K562 (cell line): Measurements from ENCODE around the gene PPP1CA. TPM values are rescaled to one million over a fixed set of nuclear protein-coding genes. Genes with fewer than 3 reads are reported as not detected.

ENCODE experiments used
- ATAC-seq: fragments of 200-7000 bp; cut with Tn5 transposase; 3 replicates; pipeline ENCODE4 v1.9.1; 2020; ENCODE audit warnings: moderate library complexity
- BruUV-seq: library from RNA; stranded (reverse); fragments of 400-500 nt; replicated peaks from 2 replicates; lab custom pipeline; 2021; lab: Mats Ljungman, UMichigan
- CTCF ChIA-PET: fragments of 300-600 bp; formaldehyde crosslinking; extraction: SDS; loops from one replicate; lab custom pipeline; 2021; ENCODE audit warnings: low intra/inter-chr PET ratio; lab: Yijun Ruan, JAX
- POLR2A ChIA-PET: fragments of 300-600, 350-650 bp; sonication (Branson Sonifier 250); formaldehyde crosslinking; extraction: SDS; loops from one replicate; lab custom pipeline; 2021; ENCODE audit warnings: antibody characterized with exemption, inconsistent platforms; lab: Yijun Ruan, JAX
- DNase-seq, 4 experiments: peaks; one replicate each; pipeline versions ENCODE4 v3.0.0 to v3.0.0-alpha.2; 2011 to 2018; ENCODE audit warnings: low spot score in 3 of 4, mixed read lengths in 3 of 4; ENCODE audit errors: extremely low read depth in 1 of 4
- FAIRE-seq: peaks from 2 replicates; lab custom pipeline; 2011; peaks lifted over from hg19 to GRCh38; lab: Jason Lieb, UNC
- H2AFZ ChIP-seq: 2 replicates; pipeline ENCODE4 v1.6.0; 2011; ENCODE audit warnings: low read depth, low read length, control low read depth, inconsistent platforms
- H3K27ac ChIP-seq: fragments of 200-600 bp; 3 replicates; pipeline ENCODE4 v1.8.0; 2011; ENCODE audit warnings: low read depth, mild to moderate bottlenecking, control low read depth, inconsistent platforms, low read length, moderate library complexity, mixed read lengths; ENCODE audit errors: extremely low read depth
- H3K27me3 ChIP-seq, 2 experiments: fragments of 300-600 bp in 1 of 2; 2 replicates in 1 of 2; 3 replicates in 1 of 2; pipeline versions ENCODE4 v1.6.0 to v1.8.0; 2011; ENCODE audit warnings: inconsistent platforms in 2 of 2, low read length in 2 of 2, mild to moderate bottlenecking in 1 of 2, mixed read lengths in 1 of 2, moderate library complexity in 1 of 2; ENCODE audit not compliant: control insufficient read depth in 2 of 2, insufficient read depth in 2 of 2
- H3K36me3 ChIP-seq: fragments of 300-600 bp; 3 replicates; pipeline ENCODE4 v1.8.0; 2011; ENCODE audit warnings: mild to moderate bottlenecking, low read length, inconsistent platforms; ENCODE audit not compliant: control insufficient read depth, insufficient read depth
- H3K4me1 ChIP-seq, 2 experiments: fragments of 200-600 bp in 1 of 2; replicated peaks in 1 of 2; 2 replicates in 1 of 2; 3 replicates in 1 of 2; pipeline versions ENCODE4 v1.5.1 to v1.8.0; 2011; ENCODE audit warnings: inconsistent platforms in 2 of 2, low read length in 2 of 2, mild to moderate bottlenecking in 1 of 2, mixed read lengths in 1 of 2, moderate library complexity in 1 of 2; ENCODE audit not compliant: control insufficient read depth in 2 of 2, insufficient read depth in 2 of 2
- H3K4me2 ChIP-seq: 2 replicates; pipeline ENCODE4 v1.6.1; 2011; ENCODE audit warnings: low read length, control low read depth, inconsistent platforms, mixed read lengths; ENCODE audit not compliant: insufficient read depth
- H3K4me3 ChIP-seq: fragments of 200-600 bp; sonication (generic), shearing (Covaris generic); 2 replicates; pipeline ENCODE4 v1.5.1; 2016; ENCODE audit warnings: control low read depth, inconsistent platforms
- H3K79me2 ChIP-seq: fragments of 200-600 bp; 3 replicates; pipeline ENCODE4 v1.8.0; 2011; ENCODE audit warnings: low read length, inconsistent platforms; ENCODE audit not compliant: control insufficient read depth, insufficient read depth
- H3K9ac ChIP-seq, 2 experiments: 2 replicates each; pipeline versions ENCODE4 v1.6.0 to v1.6.1; 2011; ENCODE audit warnings: low read depth in 2 of 2, low read length in 2 of 2, control low read depth in 1 of 2, inconsistent platforms in 1 of 2, mild to moderate bottlenecking in 1 of 2, mixed read lengths in 1 of 2; ENCODE audit not compliant: insufficient read depth in 1 of 2
- H3K9me1 ChIP-seq: one replicate; pipeline ENCODE4 v1.6.0; 2011; ENCODE audit warnings: inconsistent platforms, mild to moderate bottlenecking, low read length, moderate library complexity; ENCODE audit not compliant: control insufficient read depth, insufficient read depth
- H3K9me3 ChIP-seq: replicated peaks from 2 replicates; pipeline ENCODE4 v1.5.1; 2011; ENCODE audit warnings: low read depth, low read length, inconsistent platforms; ENCODE audit not compliant: control insufficient read depth, insufficient read depth
- H4K20me1 ChIP-seq: replicated peaks from 2 replicates; pipeline ENCODE4 v1.6.1; 2011; ENCODE audit warnings: low read length, inconsistent platforms, mixed read lengths; ENCODE audit not compliant: control insufficient read depth, insufficient read depth
- BRCA1 ChIP-seq, 2 experiments: fragments of 450-650 bp in 1 of 2; sonication (generic) in 1 of 2; formaldehyde crosslinking in 1 of 2; IDR thresholded peaks; 2 replicates each; pipeline versions ENCODE4 v1.5.0 to v1.6.1; 2017 to 2020; ENCODE audit warnings: mild to moderate bottlenecking in 1 of 2, missing genetic modification reagents in 1 of 2
- ETV6 ChIP-seq, 3 experiments: fragments of 150-350 bp in 1 of 3; sonication (generic) in 1 of 3; formaldehyde crosslinking in 1 of 3; IDR thresholded peaks; 2 replicates each; pipeline versions ENCODE4 v1.6.1 to v1.8.0; 2014 to 2022; ENCODE audit warnings: borderline replicate concordance in 2 of 3, low read depth in 2 of 3, antibody characterized with exemption in 1 of 3, low read length in 1 of 3, mild to moderate bottlenecking in 1 of 3, missing genetic modification reagents in 1 of 3
- POLR2A ChIP-seq: fragments of 450-650 bp; conservative IDR thresholded peaks from 2 replicates; pipeline ENCODE4 v1.6.1; 2016
- POLR2G ChIP-seq: fragments of 200-400 bp; formaldehyde crosslinking; IDR thresholded peaks from 2 replicates; pipeline ENCODE4 v1.6.1; 2017; ENCODE audit warnings: low read depth, mild to moderate bottlenecking, antibody characterized with exemption, low read length, moderate library complexity
- RBFOX2 ChIP-seq: fragments of 200-400 bp; formaldehyde crosslinking; IDR thresholded peaks from 2 replicates; pipeline ENCODE4 v1.6.1; 2017; ENCODE audit warnings: low read depth, mild to moderate bottlenecking, low read length, moderate library complexity
- STAT5A ChIP-seq: IDR thresholded peaks from 2 replicates; pipeline ENCODE4 v1.6.1; 2012; ENCODE audit warnings: low read length, inconsistent platforms, borderline replicate concordance
- ZNF695 ChIP-seq: fragments of 450-650 bp; formaldehyde crosslinking; IDR thresholded peaks from 2 replicates; pipeline ENCODE4 v1.4.0; 2020; ENCODE audit warnings: mild to moderate bottlenecking, moderate library complexity
- WGBS: fragments of 100-300 bp; shearing (Covaris generic); methylation state at CpG from one replicate; pipeline ENCODE4 v1.1.6; 2016; ENCODE audit warnings: low coverage, mixed read lengths; ENCODE audit not compliant: insufficient coverage; ENCODE audit errors: missing lambda C conversion rate; 5-methylcytosine and 5-hydroxymethylcytosine counted together
- in situ Hi-C: fragments of 300-500 bp; cut with MboI; formaldehyde crosslinking; loops from 4 replicates; pipeline ENCODE4 v1.15.0; 2018; ENCODE audit warnings: inconsistent platforms, mixed read lengths
- intact Hi-C: fragments of 100-400 bp; cut with micrococcal nuclease; formaldehyde crosslinking; loops from 2 replicates; pipeline ENCODE4 v1.14.2; 2022
- polyA plus RNA-seq, 8 experiments: library from polyadenylated mRNA; depleted of rRNA in 4 of 8; stranded (reverse) in 5 of 8; unstranded in 3 of 8; fragments of >200 nt; fragmentation: Nextera tagmentation in 2 of 8; fragmentation: Illumina TruSeq in 1 of 8; extraction: Ambion mirVana in 2 of 8; extraction: Trizol in 1 of 8; gene quantifications; 2 replicates each; pipeline versions ENCODE4 v1.2.1 to v1.2.3, GENCODE V29; 2011 to 2014; ENCODE audit warnings: inconsistent platforms in 1 of 8, missing spikeins in 1 of 8
- total RNA-seq, 7 experiments: library from RNA; depleted of rRNA in 6 of 7; stranded (reverse); fragments of >200 nt in 6 of 7; fragmentation: Illumina TruSeq in 2 of 7; extraction: Trizol in 2 of 7; gene quantifications; 2 replicates each; pipeline versions ENCODE4 v1.2.1 to v1.2.3, GENCODE V29; 2011 to 2021; ENCODE audit warnings: low replicate concordance in 1 of 7

Gene PPP1CA
- total and polyA plus RNA-seq, 9 of the 15 experiments (the other 6 are each of a cell fraction or from before 2014, with no cell fraction given): 18.2 to 242 (median 188) TPM

DNA sequence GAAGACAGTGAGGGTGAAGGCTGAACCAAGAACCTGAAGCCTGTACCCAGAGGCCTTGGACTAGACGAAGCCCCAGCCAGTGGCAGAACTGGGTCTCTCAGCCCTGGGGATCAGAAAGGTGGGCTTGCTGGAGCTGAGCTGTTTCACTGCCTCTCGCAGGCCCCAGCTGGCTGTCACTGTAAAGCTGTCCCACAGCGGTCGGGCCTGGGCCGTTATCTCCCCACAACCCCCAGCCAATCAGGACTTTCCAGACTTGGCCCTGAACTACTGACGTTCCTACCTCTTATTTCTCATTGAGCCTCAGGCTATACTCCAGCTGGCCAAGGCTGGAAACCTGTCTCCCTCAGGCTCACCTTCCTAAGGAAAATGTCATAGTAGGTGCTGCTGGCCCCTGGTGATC, 4.1 kb downstream of the PPP1CA start (continued):
- TF ChIP-seq ETV6 (IDR thresholded peaks at IDR 0.05; ENCODE audit: borderline replicate concordance in 1 of 2, low read depth in 2 of 2, low read length in 1 of 2) (no peak), ETV6 (CRISPR knock-in tag; IDR thresholded peaks at IDR 0.05; ENCODE audit: borderline replicate concordance) (no peak), ZNF695 (CRISPR knock-in tag) (no peak)
- TF ChIP-seq, all 486 proteins: peak for 12

- Histone ChIP-seq H2AFZ (no peak overlapping the region), H3K36me3 (peaks cover 69% of the 10 kb centered on the region), H3K27ac (0 out of 3 replicates have a peak overlapping the region, but pooled peaks have one; percentile 16), H3K9me1 (peaks cover 3% of the 10 kb centered on the region), H4K20me1 (peaks cover 4% of the 10 kb centered on the region; the same call in 1 of the 2 replicates), H3K27me3 (no peaks in the 10 kb centered on the region), H3K9ac (peak overlapping the region in 1 of 2 experiments; percentile 71; a peak in 1 of 4 replicates), H3K79me2 (peaks cover 33% of the 10 kb centered on the region), H3K4me3 (no peak overlapping the region), H3K4me2 (no peak overlapping the region), H3K9me3 (no peaks in the 10 kb centered on the region), H3K4me1 (peaks cover 15 to 77% of the 10 kb centered on the region in 2 experiments; a peak in 4 of 5 replicates)
- ATAC-seq (no peak), FAIRE-seq (no peak), DNase-seq (peak in 1 of 4 experiments; percentile 12)
- TF ChIP-seq RBFOX2 (peak; percentile 70), POLR2G (peak; percentile 76), BRCA1 (IDR thresholded peaks at IDR 0.05) (no peak), BRCA1 (CRISPR knock-in tag; IDR thresholded peaks at IDR 0.05) (no peak), STAT5A (no peak), POLR2A (peak; percentile 18; the same call in 1 of the 2 replicates)
- 81% methylated on average over 12 of the region's 13 CpGs for WGBS
- CTCF ChIA-PET: no interaction called here
- BruUV-seq: no TSS peak
- POLR2A ChIA-PET: interaction anchor here (0.7 to 1.4 kb wide), 6 partner anchors 14 to 182 kb away, joined by 3 to 5 read pairs (median 4); partner anchors contain the start of gene POLD4
- intact Hi-C loops (no loop called here), in situ Hi-C loops (no loop called here)
These were observed 4.9 kb downstream of the PPP1CA start for GRCh38 chr11:67396587-67397389.
